Measurements from ENCODE around the gene PRR12. TPM values are rescaled to one million over a fixed set of nuclear protein-coding genes. Genes with fewer than 3 reads are reported as not detected.

PRR12 gene
- total RNA-seq, 4 donors from 2014 or later, result 2.6 to 63.1 (median 8.6) TPM

- DNase-seq, result no peak
- Histone ChIP-seq H3K36me3 (no peaks in the 10 kb centered on the region), H3K27me3 (no peaks in the 10 kb centered on the region), H3K4me1 (peaks cover 0 to 9% of the 10 kb centered on the region in 2 donors), H3K4me3 (no peak overlapping the region), H3K9me3 (no peaks in the 10 kb centered on the region), H3K27ac (peak overlapping the region; percentile 91 to 94)
- no peak for TF ChIP-seq POLR2A (IDR thresholded peaks at IDR 0.05)
- TF ChIP-seq CTCF (IDR thresholded peaks at IDR 0.05), result no peak
- intact Hi-C loops (cut with DNase I; ENCODE audit: low total_unique reads), result no loop called here
Observed at GRCh38 chr19:49594157-49594992, 3.4 kb downstream of the PRR12 start.

GRCh38 chr19:49594993-49595818, 4.2 kb downstream of the PRR12 start:
- no peaks in the 10 kb centered on the region for H3K9me3 ChIP-seq
- H3K4me3 ChIP-seq, result no peak overlapping the region
- no peak for DNase-seq
- intact Hi-C loops (cut with DNase I; ENCODE audit: low total_unique reads), result no loop called here
- peaks cover 0 to 9% of the 10 kb centered on the region in 2 donors for H3K4me1 ChIP-seq
- TF ChIP-seq CTCF (IDR thresholded peaks at IDR 0.05) (no peak), POLR2A (IDR thresholded peaks at IDR 0.05) (no peak)
- H3K27ac ChIP-seq, result no peak overlapping the region
- H3K27me3 ChIP-seq, result no peaks in the 10 kb centered on the region
- no peaks in the 10 kb centered on the region for H3K36me3 ChIP-seq

GRCh38 chr19:49595819-49596404, 4.9 kb downstream of the PRR12 start:
- H3K4me3 ChIP-seq, result no peak overlapping the region
- H3K36me3 ChIP-seq, result no peaks in the 10 kb centered on the region
- no peaks in the 10 kb centered on the region for H3K9me3 ChIP-seq
- peaks cover 0 to 9% of the 10 kb centered on the region in 2 donors for H3K4me1 ChIP-seq
- no peak overlapping the region for H3K27ac ChIP-seq
- no peak for TF ChIP-seq CTCF (IDR thresholded peaks at IDR 0.05)
- no peak for TF ChIP-seq POLR2A (IDR thresholded peaks at IDR 0.05)
- peak in 1 of 2 donors; percentile 24 for DNase-seq
- H3K27me3 ChIP-seq, result no peaks in the 10 kb centered on the region
- intact Hi-C loops (cut with DNase I; ENCODE audit: low total_unique reads), result no loop called here

GRCh38 chr19:49596407-49596806, 5.4 kb downstream of the PRR12 start:
- Histone ChIP-seq H3K4me1 (peaks cover 0 to 9% of the 10 kb centered on the region in 2 donors), H3K9me3 (no peaks in the 10 kb centered on the region), H3K27ac (no peak overlapping the region), H3K36me3 (no peaks in the 10 kb centered on the region), H3K4me3 (no peak overlapping the region), H3K27me3 (no peaks in the 10 kb centered on the region)
- intact Hi-C loops (cut with DNase I; ENCODE audit: low total_unique reads), result no loop called here
- TF ChIP-seq CTCF (IDR thresholded peaks at IDR 0.05) (no peak), POLR2A (IDR thresholded peaks at IDR 0.05) (no peak)
- DNase-seq, result no peak
